Sciatic nerve (tissue), 2 donors: ENCODE measurements around the gene SIRPB2. TPM values are rescaled to one million over a fixed set of nuclear protein-coding genes. Genes with fewer than 3 reads are reported as not detected.
A peak's percentile ranks its signal among the peaks of the same experiment; 100 is the strongest.

ENCODE experiments used
- ATAC-seq: fragments of 200-7000 bp; cut with Tn5 transposase; one replicate; pipeline ENCODE4 v1.9.1; 2020; ENCODE audit warnings: mild to moderate bottlenecking, moderate library complexity
- DNase-seq: peaks from one replicate; pipeline ENCODE4 v3.0.0-alpha.2; 2020; ENCODE audit warnings: low spot score
- intact Hi-C: fragments of 100-400 bp; cut with DNase I; formaldehyde crosslinking; loops from one replicate; pipeline ENCODE4 v1.14.2; 2022
- total RNA-seq: library from RNA; stranded (reverse); fragmentation: NEBNext Ultra II Directional; extraction: Animal tissue kit (Norgen Biotek cat#: 25700); gene quantifications from one replicate; pipeline ENCODE4 v1.2.1, GENCODE V29; 2021
- donor health status: DM: no; HTN: no; CAD: no.
- donor health status: DM: no; HTN: no; CAD: no.

The SIRPB2 gene
- 8.2 TPM for total RNA-seq

- peak; percentile 79 for ATAC-seq
- peak; percentile 66 for DNase-seq
- intact Hi-C loops = no loop called here
Observed at GRCh38 chr20:1491281-1491840, at the start of gene SIRPB2. Gene SIRPB2, minus strand, starts transcription at chr20:1491420. Its CDS starts 61 bp downstream, at chr20:1491359.

GRCh38 chr20:1539816-1540419 is 48.7 kb upstream of the SIRPB2 start:
- intact Hi-C loops = no loop called here
- ATAC-seq (no peak), DNase-seq (no peak)

DNA sequence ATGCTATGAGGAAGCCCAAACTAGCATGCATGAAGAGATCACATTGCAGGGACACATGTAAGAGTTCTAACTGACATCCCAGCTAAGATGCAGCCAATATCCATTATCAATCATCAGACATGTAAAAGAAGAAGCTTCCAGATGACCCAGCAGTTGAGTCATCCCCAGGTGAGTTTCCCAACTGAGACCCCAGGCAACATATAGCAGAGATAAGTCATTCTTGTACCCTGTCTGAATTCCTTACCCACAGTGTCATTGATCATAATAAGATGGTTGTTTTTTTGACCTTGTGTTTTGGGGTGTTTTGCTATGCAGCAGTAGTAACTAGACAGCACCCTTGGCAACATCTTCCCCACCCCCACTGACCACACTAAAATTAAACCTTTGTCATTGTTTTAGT is 47.4 kb upstream of the SIRPB2 start:
- ATAC-seq (no peak), DNase-seq (no peak)
- intact Hi-C loops = no loop called here

- peak; percentile 89 for ATAC-seq
- DNase-seq = no peak
- intact Hi-C loops = no loop called here
Observed at GRCh38 chr20:1537731-1538058, 46.5 kb upstream of the SIRPB2 start.

DNA sequence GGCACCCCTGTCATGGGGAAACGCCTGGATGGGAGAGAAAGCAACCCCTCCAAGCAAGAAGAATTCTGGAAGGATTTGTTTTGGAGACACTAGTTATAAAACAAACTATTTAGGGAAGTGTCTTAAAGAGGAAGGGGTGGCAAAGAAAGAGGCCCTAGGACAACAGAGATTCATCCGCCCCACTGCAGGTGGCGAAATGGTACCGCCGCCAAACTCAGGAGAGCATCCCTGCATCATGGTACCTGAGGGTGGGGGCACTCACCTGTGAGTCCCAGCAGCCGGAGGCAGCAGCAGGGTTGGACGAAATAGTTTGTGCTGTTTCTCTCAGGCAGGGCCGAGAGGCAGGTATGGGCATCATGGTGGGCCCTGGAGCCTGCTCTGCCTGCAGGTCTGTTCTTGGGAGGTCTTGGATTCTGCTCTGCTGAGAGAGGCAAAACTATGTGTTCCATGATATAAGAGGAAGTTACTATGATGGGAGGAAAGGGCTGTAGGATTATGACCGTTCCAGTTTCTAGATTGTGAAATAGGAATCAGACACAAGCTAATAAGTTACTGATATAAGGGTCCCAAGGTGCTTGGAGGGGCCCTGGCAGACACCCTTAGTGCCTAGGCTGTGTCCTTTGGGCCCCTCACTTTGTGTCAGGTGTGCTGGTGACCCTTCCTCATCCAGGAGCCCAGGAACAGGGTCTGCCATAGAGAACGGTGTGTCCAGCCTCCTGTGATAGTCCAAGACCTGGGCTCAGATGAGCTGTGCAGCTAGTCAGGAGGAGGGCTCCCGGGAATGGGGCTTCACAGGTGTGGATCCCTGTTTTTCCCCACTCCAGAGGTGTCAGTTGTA is 45.9 kb upstream of the SIRPB2 start:
- DNase-seq (no peak), ATAC-seq (peak; percentile 78)
- intact Hi-C loops = no loop called here

DNA sequence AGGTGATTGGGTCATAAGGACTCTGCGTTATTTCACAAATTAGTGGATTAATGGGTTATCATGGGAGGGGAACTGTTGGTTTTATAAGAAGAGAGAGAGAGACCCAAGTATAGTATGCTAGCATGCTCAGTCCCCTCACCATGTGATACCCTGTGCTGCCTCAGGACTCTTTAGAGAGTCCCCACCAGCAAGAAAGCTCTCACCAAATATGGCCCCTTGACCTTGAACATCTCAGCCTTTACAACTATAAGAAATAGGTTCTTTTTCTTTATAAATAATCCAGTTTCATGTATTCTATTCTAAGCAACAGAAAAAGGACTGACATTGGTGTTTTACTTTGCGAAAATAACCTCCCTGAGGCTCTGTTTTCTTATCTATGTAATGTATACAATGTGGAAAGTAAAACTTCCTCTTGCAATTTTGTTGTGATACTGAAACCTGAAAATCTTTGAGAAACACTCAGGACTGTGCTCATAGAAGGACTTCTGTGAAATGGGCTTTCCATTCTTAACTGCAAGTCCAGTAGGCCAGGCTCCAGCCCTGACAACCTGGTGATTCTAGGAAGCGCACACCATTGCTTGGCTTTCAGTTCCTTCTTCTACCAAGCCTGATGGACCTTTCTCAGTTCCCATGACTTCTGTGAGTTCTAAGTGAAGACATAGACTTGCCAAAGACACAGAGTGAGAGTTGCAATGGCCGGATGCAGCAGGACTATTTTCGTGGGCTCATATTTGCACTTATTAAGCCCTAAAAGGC is 44.4 kb upstream of the SIRPB2 start:
- ATAC-seq (peak; percentile 47), DNase-seq (no peak)
- intact Hi-C loops = no loop called here

- DNase-seq (no peak), ATAC-seq (no peak)
- intact Hi-C loops = no loop called here
Observed at GRCh38 chr20:1534526-1534925, 43.3 kb upstream of the SIRPB2 start.

DNA sequence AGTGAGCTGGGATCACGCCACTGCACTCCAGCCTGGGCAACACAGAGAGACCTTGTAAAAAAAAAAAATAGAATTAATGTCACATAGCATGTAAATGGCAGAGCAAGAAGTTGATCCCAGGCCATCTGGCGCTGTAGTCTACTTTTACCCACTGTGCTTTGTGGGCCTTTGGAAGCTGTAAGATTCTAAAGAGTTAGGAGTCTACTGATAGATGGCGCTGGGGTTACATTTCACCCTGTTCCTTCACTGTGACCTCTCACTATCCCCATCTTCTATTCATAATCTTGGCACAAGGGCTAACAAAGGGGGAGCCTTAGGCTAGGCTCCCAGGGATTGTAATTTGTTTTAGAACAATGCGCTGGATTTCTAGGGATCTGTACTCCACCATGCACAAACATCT is 41.8 kb upstream of the SIRPB2 start:
- no peak for DNase-seq
- no peak for ATAC-seq
- intact Hi-C loops = no loop called here

DNA sequence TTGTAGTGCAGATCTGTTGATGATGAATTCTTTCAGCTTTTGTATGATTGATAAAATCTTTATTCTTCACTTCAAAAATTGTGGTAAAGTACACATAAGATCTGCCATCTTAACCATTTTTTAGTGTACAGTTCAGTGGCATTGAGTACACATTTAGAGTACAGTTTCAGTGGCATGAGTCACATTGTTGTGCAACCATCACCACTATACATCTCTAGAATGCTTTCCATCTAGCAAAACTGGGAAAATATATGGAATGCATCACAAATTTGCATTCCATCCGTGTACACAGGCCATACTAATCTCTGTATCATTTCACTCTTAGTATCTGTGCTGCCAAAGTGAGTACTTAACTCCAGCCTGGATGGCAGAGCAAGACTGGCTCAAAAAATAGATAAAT is 37.6 kb upstream of the SIRPB2 start:
- intact Hi-C loops = no loop called here
- DNase-seq (no peak), ATAC-seq (no peak)

DNA sequence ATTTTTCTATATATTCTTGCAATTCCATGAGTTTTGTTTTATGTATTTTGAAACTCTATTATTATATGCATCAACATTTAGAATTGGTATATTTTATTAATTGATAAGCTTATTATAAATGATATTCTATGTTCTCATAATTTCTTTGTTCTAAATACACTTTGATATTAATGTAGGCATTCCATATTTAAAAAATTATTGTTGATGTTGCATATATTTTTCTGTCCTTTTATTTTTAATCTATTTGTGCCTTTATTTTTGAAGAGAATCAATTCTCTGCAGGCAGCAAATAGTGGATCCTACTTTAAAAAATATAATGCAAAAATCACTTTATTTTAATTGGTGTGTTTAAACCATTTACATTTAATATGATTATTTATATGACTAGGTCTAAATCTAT is 36.7 kb upstream of the SIRPB2 start:
- ATAC-seq (no peak), DNase-seq (no peak)
- intact Hi-C loops = no loop called here

DNA sequence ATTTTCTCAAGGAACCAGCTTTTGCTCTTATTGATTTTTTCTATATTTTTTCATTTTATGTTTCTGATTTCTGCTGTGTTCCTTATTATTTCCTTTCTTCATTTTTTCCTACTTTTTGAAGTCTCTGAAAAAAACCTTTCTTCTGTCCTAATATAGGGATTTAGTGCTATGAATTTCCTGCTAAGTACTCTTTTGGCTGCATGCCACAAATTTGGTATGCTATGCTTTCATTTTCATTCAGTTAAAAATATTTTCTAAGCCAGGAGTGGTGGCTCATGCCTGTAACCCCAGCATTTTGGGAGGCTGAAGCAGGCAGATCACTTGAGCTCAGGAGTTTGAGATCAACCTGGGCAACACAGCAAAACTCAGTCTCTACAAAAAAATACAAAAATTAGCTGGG is 35.7 kb upstream of the SIRPB2 start:
- ATAC-seq = no peak
- intact Hi-C loops = no loop called here
- no peak for DNase-seq

DNA sequence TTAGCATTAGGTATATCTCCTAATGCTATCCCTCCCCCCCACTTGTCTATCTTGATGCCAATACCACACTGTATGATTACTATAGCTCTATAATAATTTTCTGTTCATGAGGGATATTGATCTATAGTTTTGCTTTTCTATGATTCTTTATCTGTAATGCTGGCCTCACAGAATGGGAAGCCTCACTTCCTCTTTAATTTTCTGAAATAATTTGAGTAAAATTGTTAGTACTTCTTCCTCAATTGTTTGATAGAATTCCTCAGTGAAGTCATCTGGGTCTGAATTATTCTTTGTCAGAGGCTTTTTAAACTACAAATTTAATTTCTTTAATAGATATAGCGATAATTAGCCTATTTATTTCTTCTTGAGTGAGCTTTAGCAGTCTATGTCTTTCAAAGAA is 35.1 kb upstream of the SIRPB2 start:
- intact Hi-C loops = no loop called here
- ATAC-seq (no peak), DNase-seq (no peak)

GRCh38 chr20:1524004-1524403 is 32.8 kb upstream of the SIRPB2 start:
- DNase-seq (no peak), ATAC-seq (no peak)
- intact Hi-C loops = no loop called here

DNA sequence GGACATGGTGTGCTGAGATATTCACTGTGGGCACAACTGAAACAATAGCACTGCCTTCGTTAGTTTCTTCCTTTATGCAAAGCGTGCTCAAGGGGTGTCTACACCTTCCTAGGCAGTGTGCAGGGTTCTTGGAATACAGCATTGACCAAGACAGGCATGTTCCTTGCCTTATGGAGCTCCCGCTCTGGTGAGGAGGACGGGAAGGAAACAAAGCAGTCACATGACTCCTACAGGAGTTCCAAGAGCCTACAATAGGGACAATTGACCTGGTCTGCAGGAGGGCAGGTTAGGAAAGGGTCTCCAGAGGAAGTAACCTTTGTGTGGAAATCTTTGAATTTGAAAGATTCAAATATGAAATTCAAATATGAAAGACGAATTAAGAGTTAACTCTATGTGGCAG is 25.8 kb upstream of the SIRPB2 start:
- no peak for DNase-seq
- intact Hi-C loops = no loop called here
- no peak for ATAC-seq

DNA sequence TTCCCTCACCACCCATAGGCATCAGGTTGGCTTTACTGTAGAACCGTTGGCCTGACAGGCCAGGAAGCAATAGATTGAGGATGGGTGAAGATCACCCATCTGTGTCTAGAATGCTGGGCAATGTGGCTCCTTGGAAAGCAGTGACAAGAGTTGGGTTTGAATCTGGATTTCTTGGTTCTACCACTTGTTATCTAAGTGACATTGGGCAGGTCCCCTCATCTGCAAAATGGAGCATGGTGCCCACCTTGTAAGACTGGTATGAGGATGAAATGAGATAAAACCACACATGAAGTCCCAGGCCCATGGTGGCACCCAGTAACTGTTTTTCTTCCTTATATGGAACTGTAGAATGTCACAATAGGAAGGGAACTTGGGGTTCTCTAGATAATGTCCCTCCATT is 22.6 kb upstream of the SIRPB2 start:
- ATAC-seq = no peak
- no peak for DNase-seq
- intact Hi-C loops = no loop called here

- intact Hi-C loops = no loop called here
- DNase-seq = no peak
- ATAC-seq = no peak
Observed at GRCh38 chr20:1509237-1509636, 18.0 kb upstream of the SIRPB2 start.

- DNase-seq (no peak), ATAC-seq (no peak)
- intact Hi-C loops = no loop called here
Observed at GRCh38 chr20:1508574-1508973, 17.4 kb upstream of the SIRPB2 start.

- DNase-seq (no peak), ATAC-seq (no peak)
- intact Hi-C loops = no loop called here
Observed at GRCh38 chr20:1507276-1507675, 16.1 kb upstream of the SIRPB2 start.

GRCh38 chr20:1505871-1506270 is 14.7 kb upstream of the SIRPB2 start:
- ATAC-seq (no peak), DNase-seq (no peak)
- intact Hi-C loops = no loop called here

DNA sequence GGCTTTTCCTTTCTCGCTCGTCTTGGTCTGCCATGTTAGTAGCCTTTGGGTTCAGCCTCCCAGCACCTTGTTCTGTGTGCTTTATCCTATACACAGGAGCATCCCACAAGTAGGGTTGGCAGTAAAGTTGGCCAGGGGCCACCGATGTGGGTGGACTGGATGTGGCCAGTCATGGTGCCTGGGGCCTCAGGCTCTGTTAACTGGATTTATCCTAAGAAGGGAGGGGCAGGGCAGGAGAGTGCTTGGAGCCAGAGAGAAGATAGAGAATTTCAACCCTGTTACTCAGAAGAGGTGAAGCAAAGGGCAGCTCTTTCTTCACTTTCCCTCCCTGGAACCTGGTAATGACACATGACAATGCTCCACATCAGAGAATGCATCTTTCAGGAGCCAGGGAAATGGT is 14.1 kb upstream of the SIRPB2 start:
- ATAC-seq = no peak
- intact Hi-C loops = no loop called here
- DNase-seq = no peak
